NCI-H2171 (cell line): ENCODE results near the gene ALDH18A1.
A peak's percentile ranks its signal among the peaks of the same experiment; 100 is the strongest.
"Not testable (repeated sequence)": the region's sequence is repeated elsewhere in the genome, so short reads cannot be mapped to it uniquely, and the experiment has no call there.

Experiments used
- DNase-seq: peaks from one replicate; lab custom pipeline; 2025; lab: John Stamatoyannopoulos, UW

Gene ALDH18A1

DNA sequence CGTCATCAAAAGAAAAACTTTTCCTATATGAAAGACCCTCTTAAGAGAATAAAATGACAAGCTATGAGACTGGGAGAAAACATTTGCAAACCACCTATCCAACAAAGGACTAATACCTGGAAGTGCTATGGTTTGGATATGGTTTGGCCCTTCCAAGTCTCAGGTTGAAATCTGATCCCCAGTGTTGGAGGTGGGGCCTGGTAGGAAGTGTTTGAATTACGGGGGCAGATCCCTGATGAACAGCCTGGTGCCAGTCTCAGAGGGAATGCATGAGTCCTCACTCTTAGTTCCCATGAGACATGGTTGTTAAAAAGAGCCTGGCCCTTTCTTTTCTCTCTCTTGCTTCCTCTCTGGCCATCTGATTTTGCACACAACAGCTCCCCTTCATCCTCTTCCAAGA is 6.3 kb downstream of the ALDH18A1 start:
- DNase-seq = no peak

GRCh38 chr10:95648138-95648537 is 8.4 kb downstream of the ALDH18A1 start:
- no peak for DNase-seq

DNA sequence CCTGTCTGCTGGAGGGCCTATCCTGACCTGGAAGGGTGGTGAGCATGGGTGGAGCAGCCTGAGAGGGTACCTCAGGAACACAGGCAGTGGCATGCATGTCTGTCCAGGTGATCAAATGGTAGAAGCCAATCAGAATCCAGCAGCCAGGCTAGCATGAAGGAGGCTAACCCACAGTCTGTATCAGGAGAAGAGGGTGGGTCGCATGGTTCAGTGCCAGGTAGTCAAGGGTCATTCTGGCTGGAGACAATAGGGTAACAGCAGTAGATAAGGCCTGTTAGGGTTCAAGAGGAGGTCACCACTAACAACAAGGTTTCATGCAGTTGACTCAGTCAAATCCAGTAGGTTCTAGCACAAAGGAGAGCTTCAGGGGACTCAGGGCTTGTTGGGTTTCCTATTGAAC is 10.4 kb downstream of the ALDH18A1 start:
- no peak for DNase-seq

- DNase-seq = no peak
Measured at GRCh38 chr10:95644901-95645300, 11.6 kb downstream of the ALDH18A1 start.

DNA sequence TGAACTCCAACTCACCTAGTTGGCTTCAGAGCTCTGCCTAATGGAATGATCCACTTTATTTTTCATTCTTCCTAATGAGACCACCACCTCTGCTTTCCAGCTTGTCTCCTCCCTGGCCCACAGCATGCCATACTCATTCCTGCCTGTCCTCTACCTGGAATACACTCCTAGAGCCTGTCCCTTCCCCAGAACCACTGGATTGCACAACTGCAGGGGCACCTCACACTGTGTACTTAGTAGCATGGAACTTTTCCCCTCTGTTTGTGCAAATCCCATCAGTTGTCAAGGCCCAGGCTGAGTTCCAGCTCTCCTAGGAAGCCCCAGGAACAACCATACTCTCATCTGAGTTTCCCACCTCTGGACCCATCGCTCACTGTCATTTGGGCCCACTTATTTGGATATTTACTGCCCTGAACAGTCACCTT is 15.6 kb downstream of the ALDH18A1 start:
- DNase-seq = no peak

DNA sequence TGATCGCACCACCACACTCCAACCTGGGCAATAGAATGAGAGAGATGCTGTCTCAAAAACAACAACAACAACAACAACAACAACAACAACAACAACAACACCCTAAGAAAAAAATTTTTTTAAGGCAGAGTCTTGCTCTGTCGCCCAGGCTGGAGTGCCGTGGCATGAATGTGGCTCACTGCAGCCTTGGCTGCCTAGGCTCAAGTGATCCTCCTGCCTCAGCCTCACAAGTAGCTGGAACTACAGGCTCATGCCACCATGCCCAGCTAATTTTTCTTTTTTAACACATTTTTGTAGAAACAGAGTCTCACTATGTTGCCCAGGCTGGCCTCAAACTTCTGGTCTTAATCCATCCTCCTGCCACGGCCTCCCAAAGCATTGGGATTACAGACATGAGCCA is 18.6 kb downstream of the ALDH18A1 start:
- DNase-seq = no peak

DNA sequence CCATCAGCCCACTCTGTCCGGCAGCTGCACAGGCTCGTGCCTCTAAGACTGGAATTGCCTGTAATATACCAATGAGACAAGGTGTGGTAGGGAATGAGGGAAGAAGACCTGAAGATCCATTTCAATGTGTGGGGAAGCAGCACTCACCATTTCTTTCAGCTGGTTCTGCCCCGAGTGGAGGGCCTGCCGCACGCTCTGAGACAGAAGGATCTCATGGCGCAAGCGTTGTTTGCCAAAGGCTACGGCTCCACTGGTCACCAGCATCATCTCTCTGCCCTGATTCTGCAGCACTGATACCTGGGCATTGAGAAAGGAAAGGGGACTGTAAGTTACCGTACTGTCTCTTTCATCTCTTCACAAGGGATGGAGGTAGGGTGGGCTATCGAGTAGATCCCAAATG is 19.4 kb downstream of the ALDH18A1 start:
- no peak for DNase-seq

DNA sequence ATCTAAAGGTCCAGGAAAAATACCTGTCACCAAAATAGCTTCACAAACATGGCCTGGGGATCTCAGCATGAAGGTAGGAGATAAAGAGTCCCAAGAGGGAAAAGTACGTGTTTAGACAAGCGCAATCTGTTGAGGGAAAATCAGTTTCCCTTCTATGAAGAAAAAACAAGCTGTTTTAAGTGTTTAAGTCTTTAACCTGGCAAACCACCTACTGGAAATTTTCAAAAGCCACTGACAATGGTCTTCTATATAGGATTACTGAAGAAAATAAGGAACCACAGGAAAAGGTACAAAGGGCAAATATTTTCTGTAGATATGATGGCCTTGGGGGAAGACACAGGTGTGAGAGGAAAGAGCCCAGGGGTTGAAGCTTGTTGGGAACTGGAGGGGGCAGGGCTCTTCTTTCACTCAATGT is 21.2 kb downstream of the ALDH18A1 start:
- no peak for DNase-seq

DNA sequence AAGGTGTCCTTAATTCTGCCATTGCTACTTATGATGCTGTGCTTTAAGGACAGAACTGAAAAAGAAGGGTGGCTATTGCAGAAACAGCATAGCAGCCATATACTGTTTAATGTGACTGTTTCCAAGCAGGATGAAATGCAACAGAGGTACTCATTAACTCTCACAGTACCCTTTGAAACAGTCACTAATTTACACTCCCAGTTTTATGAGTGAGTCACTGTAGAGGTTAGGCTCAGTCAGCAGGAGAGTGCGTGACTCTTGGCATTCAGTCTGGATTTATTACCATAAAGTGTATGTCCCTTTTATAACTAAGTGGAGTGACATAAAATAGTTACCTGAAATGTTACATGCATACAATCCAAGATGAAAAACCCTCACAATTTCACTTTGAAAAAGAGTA is 27.7 kb downstream of the ALDH18A1 start:
- DNase-seq = no peak

DNA sequence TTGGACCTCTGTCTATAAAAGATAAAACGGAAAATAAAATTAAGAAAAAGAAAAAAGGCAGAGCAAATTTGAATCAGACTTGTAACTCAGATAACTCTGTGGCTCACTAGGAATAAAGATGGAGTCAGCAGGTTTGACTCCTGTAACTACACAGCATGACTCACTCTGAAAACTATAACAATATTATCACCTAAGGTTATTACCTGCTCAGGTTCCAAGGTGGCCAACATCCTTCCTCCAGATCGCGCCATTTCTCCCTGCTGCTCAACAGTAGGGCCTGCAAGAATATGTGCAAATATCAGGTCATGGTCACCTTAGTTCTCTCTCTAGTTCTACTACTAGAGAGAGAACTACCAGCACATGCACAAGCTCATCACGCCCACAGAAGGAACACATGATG is 30.0 kb downstream of the ALDH18A1 start:
- DNase-seq = no peak

- DNase-seq = not testable (repeated sequence)
Measured at GRCh38 chr10:95620415-95620814, 36.1 kb downstream of the ALDH18A1 start.

DNA sequence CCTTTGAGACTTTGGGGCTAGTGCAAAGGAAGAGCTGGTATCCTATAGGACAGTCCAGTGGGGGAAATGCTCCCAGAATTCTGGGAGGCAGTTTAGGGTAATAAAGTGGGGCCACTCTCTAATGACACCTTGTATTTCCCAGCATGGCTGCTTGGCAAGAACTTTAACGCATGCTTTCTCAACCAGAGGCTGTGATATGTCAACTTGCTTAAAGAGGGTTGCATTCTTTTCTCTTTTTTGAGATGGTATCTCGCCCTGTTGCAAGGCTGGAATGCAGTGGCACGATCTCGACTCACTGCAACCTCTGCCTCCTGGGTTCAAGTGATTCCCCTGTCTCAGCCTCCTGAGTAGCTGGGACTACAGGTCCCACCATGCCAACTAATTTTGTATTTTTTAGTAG is 38.4 kb downstream of the ALDH18A1 start:
- DNase-seq = no peak

- DNase-seq = no peak
Measured at GRCh38 chr10:95616446-95616845, 40.1 kb downstream of the ALDH18A1 start.

- DNase-seq = no peak
Measured at GRCh38 chr10:95613330-95613729, 43.2 kb downstream of the ALDH18A1 start.

DNA sequence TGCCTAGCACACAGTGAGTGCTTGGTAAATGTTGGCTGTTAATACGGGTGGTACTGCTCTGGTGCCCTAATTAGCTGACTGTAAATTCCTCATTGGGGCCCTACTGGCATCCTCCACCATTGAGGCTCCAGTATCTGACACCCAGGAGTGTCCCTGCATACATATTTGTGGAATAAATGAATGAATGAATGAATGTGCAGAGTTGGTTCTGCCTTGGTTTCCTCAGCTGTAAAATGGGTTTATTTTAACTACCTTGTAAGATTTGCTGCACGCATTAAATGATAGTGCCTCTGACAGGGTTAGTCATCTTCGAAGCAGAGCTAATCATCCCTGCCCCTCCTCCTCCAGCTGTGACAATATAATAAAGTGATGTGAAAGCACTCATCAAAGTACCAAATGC is 45.8 kb downstream of the ALDH18A1 start:
- no peak for DNase-seq

DNA sequence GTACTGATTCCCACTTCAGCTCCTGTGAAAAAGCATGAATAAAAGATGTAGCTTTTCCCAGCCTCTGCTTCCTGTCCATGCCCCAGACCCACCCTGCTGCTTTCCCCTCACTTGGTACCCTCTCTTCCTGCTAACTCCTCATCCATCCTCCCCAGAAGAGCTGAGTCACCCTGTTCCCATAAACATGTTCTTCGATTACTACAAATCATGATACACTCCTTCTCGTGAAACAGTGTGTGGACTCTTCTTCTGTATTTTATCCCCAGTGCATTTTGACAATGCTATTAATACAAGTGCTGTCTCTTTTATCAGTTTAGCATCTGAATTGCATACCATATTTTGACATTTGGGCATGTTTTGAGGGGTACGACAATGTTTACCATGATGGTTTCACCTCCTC is 49.6 kb downstream of the ALDH18A1 start:
- DNase-seq = no peak

GRCh38 chr10:95605163-95605562 is 51.3 kb downstream of the ALDH18A1 start:
- DNase-seq = no peak

DNA sequence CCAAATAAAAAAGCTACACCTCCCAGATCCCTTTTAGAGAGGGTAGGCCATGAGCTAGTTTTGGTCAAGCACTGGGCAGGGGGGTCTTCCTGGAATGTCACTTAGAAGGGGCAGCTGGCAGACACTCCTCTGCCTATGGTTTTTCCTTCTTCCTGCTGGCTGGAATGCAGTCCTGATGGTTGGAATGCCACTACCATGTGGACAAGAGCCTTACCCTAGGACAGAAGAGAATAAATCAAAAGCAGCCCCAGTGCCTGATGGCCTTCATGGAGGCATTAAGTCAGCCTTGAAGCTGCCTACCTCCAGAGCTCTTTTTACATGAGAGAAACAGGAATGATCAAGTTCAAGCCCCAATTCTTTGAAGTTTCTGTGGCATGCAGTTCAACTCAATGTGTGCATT is 51.9 kb downstream of the ALDH18A1 start:
- DNase-seq = no peak

DNA sequence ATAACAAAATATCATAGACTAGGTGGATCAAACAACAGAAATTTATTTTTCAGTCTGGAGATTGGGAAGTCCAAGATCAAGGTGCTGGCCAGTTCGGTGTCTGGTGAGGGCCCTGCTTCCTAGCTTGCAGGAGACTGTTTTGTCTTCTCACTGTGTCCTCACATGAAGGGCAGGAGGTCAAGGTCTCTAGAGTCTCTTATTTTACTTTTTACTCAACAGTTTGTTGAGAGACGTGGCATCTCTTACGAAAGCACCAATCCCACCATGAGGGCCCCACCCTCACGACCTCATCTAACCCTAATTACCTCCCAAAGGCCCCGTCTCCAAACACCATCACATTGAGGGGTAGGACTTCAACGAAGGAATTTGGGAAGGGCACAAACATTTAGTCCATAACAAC is 54.1 kb downstream of the ALDH18A1 start:
- DNase-seq = no peak

DNA sequence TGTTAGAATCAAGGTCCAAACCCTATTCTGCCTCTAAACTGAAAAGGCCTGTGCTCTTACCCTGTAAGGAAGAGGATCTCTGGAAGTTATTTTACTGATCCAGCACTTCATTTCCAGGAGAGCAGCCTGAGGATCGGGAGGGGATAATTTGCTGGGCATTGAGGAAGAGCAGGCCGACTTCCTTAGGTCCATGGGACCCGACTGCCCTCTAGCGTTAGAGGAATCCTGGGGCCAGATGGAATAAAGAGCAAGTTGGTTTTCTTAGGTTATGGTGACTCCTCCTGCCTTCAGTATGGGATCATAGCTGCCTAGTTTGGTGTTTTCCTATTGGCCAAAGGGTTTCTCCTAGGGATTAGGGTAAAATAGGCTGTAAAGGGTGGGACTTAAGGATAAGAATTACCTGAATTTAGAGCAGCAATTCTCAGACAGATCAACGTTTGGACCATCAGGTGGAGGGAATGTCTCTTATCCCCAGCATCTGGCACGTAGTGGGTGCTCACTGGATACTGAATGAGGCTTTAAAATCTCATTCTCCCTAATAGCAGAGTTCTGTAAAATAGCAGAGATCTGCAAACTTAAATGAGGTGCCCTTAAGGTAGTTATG is 55.3 kb downstream of the ALDH18A1 start:
- peak; percentile 31 for DNase-seq

GRCh38 chr10:95600158-95600557 is 56.4 kb downstream of the ALDH18A1 start:
- no peak for DNase-seq

GRCh38 chr10:95597788-95598187 is 58.7 kb downstream of the ALDH18A1 start:
- no peak for DNase-seq

DNA sequence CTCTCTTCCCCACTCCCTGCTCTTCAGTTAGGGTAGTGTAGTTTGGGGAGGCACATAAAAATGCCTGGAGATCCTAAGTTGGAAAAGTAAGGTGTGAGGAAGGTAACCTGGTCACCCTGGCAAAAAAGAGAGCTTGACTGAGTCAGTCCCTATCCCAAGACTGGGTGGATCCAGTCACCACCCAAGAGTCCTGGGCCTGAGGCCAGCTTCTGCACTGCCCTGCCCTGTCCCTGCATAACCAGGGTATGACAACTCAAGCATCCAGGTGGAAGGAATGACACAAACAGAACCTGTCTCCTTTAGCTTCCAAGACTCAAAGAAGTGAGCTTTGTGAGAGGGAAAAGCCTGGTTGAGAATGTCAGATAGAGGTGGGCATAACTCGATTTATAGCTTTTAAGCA is 68.5 kb downstream of the ALDH18A1 start:
- no peak for DNase-seq

DNA sequence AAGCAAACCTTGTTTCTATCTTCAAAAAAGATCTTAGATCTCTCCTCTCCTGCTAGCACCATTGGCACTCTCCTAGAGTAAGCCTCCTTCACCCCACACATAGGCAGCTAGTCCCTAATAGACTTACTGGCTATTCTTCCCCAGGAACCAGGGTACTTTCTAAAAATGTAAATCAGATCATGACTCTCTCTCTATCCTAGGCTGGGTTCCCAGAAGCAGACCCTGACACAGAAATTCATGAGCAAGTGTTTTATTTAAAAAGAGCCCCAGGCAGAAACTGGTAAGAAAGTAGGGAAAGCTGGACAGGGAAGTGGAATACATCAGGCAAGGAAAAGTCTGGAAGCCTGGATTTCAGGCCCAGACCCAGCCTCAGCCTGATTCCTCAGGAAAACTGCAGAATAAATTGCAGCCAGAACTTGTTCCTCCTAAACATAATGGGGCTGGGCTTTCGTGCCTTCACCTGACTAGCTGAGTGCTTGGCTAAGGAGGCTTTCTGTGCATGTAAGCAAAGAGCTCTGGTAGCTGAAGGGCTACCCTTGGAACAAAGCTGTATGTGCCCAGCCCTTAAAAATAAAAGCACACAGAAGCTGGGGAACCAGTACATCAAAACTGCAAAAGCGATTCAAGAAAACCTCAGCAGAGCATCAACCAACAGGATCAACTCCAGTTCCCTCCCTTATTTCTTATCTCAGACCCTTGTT is 76.5 kb downstream of the ALDH18A1 start:
- DNase-seq = no peak
